WTC11 (cell line): ENCODE data around the gene REEP1. TPM values are rescaled to one million over a fixed set of nuclear protein-coding genes. Genes with fewer than 3 reads are reported as not detected.

Experiments used
- ATAC-seq: fragments of 200-7000 bp; cut with Tn5 transposase; 2 replicates; pipeline ENCODE4 v1.10.0; 2021; ENCODE audit warnings: mild to moderate bottlenecking, moderate library complexity
- CTCF ChIA-PET: fragments of 300-600 bp; sonication (Branson Sonifier 250); formaldehyde crosslinking; loops from one replicate; lab custom pipeline; 2021; ENCODE audit warnings: antibody characterized with exemption; lab: Charles Lee
- POLR2A ChIA-PET: fragments of 350-600 bp; sonication (Branson Sonifier 250); formaldehyde crosslinking; loops from one replicate; lab custom pipeline; 2021; ENCODE audit warnings: antibody characterized with exemption; lab: Charles Lee
- DNase-seq: peaks from one replicate; pipeline ENCODE4 v3.0.0; 2021; ENCODE audit warnings: low spot score
- H3K27ac Mint-ChIP-seq: 2 replicates; pipeline ENCODE4 v1.8.0; 2021; ENCODE audit warnings: mixed read lengths
- H3K27me3 Mint-ChIP-seq: 2 replicates; pipeline ENCODE4 v1.8.0; 2021; ENCODE audit warnings: low read depth, mild to moderate bottlenecking, moderate library complexity, mixed read lengths
- H3K36me3 Mint-ChIP-seq: 2 replicates; pipeline ENCODE4 v1.8.0; 2021; ENCODE audit warnings: mixed read lengths
- H3K4me1 Mint-ChIP-seq: 2 replicates; pipeline ENCODE4 v1.8.0; 2022; ENCODE audit warnings: mixed read lengths
- H3K4me3 Mint-ChIP-seq: 2 replicates; pipeline ENCODE4 v1.8.0; 2021; ENCODE audit warnings: mild to moderate bottlenecking, moderate library complexity, mixed read lengths
- H3K9me3 Mint-ChIP-seq: 2 replicates; pipeline ENCODE4 v1.8.0; 2021; ENCODE audit warnings: mixed read lengths
- ATF2 ChIP-seq: sonication (generic); formaldehyde crosslinking; IDR thresholded peaks from 2 replicates; pipeline ENCODE4 v1.8.1; 2022; ENCODE audit warnings: low read depth, missing genetic modification reagents, borderline replicate concordance
- CBFB ChIP-seq: sonication (generic); formaldehyde crosslinking; IDR thresholded peaks from 2 replicates; pipeline ENCODE4 v1.8.1; 2022; ENCODE audit warnings: mild to moderate bottlenecking, low read depth, missing genetic modification reagents
- JAZF1 ChIP-seq: fragments of 250-450 bp; sonication (Bioruptor Pico); IDR thresholded peaks from 2 replicates; pipeline ENCODE4 v1.9.0; 2021; ENCODE audit warnings: moderate library complexity, mild to moderate bottlenecking, inconsistent platforms
- MYBL2 ChIP-seq: sonication (generic); formaldehyde crosslinking; IDR thresholded peaks from 2 replicates; pipeline ENCODE4 v1.8.1; 2023; ENCODE audit warnings: mild to moderate bottlenecking, moderate library complexity, missing genetic modification reagents
- NFE2L1 ChIP-seq: sonication (generic); formaldehyde crosslinking; IDR thresholded peaks from 2 replicates; pipeline ENCODE4 v1.8.1; 2023; ENCODE audit warnings: missing genetic modification reagents
- NFYB ChIP-seq: sonication (generic); formaldehyde crosslinking; conservative IDR thresholded peaks from 2 replicates; pipeline ENCODE4 v1.8.0; 2022; ENCODE audit warnings: low read depth, missing genetic modification reagents
- RELA ChIP-seq: sonication (generic); formaldehyde crosslinking; IDR thresholded peaks from 2 replicates; pipeline ENCODE4 v1.8.1; 2022; ENCODE audit warnings: missing genetic modification reagents, mild to moderate bottlenecking, borderline replicate concordance
- SMAD4 ChIP-seq: sonication (generic); formaldehyde crosslinking; IDR thresholded peaks from 2 replicates; pipeline ENCODE4 v1.8.0; 2022; ENCODE audit warnings: mild to moderate bottlenecking, missing genetic modification reagents
- SP1 ChIP-seq: sonication (generic); formaldehyde crosslinking; conservative IDR thresholded peaks from 2 replicates; pipeline ENCODE4 v1.8.1; 2022; ENCODE audit warnings: missing genetic modification reagents
- total RNA-seq: library from RNA; stranded (reverse); gene quantifications from 3 replicates; pipeline ENCODE4 v1.2.3, GENCODE V29; 2021
- TF ChIP-seq, protein P1 (sequence below): sonication (generic); formaldehyde crosslinking; IDR thresholded peaks from 2 replicates; pipeline ENCODE4 v1.8.1; 2022; ENCODE audit warnings: missing genetic modification reagents, borderline replicate concordance
- TF ChIP-seq, protein P2 (sequence below): sonication (generic); formaldehyde crosslinking; IDR thresholded peaks from 2 replicates; pipeline ENCODE4 v1.8.1; 2023; ENCODE audit warnings: mild to moderate bottlenecking, missing genetic modification reagents, moderate library complexity
- TF ChIP-seq, protein P3 (sequence below): sonication (generic); formaldehyde crosslinking; IDR thresholded peaks from 2 replicates; pipeline ENCODE4 v1.8.0; 2022; ENCODE audit warnings: mild to moderate bottlenecking, missing genetic modification reagents
- TF ChIP-seq, protein P4 (sequence below): fragments of 200-600 bp; IDR thresholded peaks from 2 replicates; pipeline ENCODE4 v1.8.0; 2022; ENCODE audit warnings: antibody characterized with exemption
- TF ChIP-seq, protein P5 (sequence below): fragments of 250-450 bp; sonication (Bioruptor Pico); IDR thresholded peaks from 2 replicates; pipeline ENCODE4 v1.9.0; 2021; ENCODE audit warnings: moderate library complexity, mild to moderate bottlenecking, inconsistent platforms, borderline replicate concordance

REEP1 gene
- total RNA-seq, 1 experiment from 2014 or later, result 1.9 TPM

DNA sequence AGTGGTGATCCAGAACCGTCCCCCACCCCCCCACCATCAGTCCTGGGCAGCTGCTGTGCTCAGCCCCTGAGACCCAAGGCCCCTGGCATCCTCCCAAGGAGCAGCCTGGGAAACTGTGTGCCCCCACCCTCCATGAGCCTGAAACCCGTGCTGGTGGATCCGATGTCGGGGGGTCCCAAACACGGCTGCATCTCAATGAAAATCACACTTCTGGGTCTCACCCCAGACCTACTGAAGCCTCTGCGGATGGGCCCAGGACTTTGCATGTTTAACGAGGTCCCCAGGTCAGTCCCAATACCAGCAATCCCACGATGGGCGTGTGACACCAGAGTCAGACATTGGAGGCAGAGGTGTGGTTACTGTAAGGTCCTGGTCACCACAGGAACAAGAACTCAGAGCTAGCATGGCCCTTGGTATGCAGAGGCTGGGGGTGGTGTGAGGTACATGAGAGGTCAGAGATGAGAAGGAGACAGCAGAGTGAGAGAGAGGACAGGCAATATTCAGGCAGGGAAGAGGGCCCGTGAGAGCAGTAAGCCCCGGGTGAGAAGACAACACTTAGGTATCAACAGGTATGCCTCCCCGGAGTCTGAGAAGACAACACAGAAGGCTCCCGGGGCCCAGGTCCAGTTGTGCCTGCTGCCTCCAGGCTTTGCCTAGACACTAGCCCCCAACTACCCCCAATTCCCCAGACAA, 105.6 kb downstream of the REEP1 start:
- H3K36me3 Mint-ChIP-seq, result no peaks in the 10 kb centered on the region
- no peak overlapping the region for H3K27ac Mint-ChIP-seq
- ATAC-seq, result no peak
- no peaks in the 10 kb centered on the region for H3K9me3 Mint-ChIP-seq
- ChIA-PET POLR2A (no interaction called here), CTCF (interaction anchor here (0.8 kb wide), 1 partner anchor 11 kb away, joined by 3 read pairs; no protein-coding TSS in a partner anchor)
- H3K27me3 Mint-ChIP-seq, result no peaks in the 10 kb centered on the region
- no peak overlapping the region for H3K4me3 Mint-ChIP-seq
- peaks cover 9% of the 10 kb centered on the region for H3K4me1 Mint-ChIP-seq
- TF ChIP-seq RELA (CRISPR knock-in tag) (no peak), SP1 (CRISPR knock-in tag) (no peak), ATF2 (no peak), NFYB (CRISPR knock-in tag) (no peak), MYBL2 (CRISPR knock-in tag) (no peak)
- TF ChIP-seq, protein P1, sequence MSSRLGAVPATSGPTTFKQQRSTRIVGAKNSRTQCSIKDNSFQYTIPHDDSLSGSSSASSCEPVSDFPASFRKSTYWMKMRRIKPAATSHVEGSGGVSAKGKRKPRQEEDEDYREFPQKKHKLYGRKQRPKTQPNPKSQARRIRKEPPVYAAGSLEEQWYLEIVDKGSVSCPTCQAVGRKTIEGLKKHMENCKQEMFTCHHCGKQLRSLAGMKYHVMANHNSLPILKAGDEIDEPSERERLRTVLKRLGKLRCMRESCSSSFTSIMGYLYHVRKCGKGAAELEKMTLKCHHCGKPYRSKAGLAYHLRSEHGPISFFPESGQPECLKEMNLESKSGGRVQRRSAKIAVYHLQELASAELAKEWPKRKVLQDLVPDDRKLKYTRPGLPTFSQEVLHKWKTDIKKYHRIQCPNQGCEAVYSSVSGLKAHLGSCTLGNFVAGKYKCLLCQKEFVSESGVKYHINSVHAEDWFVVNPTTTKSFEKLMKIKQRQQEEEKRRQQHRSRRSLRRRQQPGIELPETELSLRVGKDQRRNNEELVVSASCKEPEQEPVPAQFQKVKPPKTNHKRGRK (CRISPR knock-in tag), result no peak
- TF ChIP-seq, protein P2, sequence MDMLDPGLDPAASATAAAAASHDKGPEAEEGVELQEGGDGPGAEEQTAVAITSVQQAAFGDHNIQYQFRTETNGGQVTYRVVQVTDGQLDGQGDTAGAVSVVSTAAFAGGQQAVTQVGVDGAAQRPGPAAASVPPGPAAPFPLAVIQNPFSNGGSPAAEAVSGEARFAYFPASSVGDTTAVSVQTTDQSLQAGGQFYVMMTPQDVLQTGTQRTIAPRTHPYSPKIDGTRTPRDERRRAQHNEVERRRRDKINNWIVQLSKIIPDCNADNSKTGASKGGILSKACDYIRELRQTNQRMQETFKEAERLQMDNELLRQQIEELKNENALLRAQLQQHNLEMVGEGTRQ (CRISPR knock-in tag), result no peak
- no peak for DNase-seq

DNA sequence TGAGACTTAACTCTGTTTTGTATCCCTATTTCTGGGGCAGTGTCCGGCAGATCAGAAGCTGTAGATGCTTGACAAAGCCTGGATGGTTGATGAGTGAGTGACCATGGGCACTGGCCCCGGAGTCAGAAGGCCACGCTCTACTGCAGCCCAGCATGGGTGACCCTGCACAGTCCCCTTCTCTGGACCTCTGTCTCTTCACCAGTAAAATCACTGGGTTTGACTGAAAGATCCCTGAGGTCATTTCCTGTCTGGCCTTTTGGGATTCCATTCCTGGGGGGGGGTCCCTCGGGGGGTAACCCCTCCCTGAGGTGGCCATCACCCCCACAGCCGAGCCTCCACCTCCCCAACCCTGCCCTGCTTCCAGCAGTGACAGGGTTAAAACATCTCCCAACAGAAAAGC, 106.5 kb downstream of the REEP1 start:
- no peak overlapping the region for H3K27ac Mint-ChIP-seq
- H3K4me1 Mint-ChIP-seq, result peaks cover 9% of the 10 kb centered on the region
- ChIA-PET POLR2A (no interaction called here), CTCF (interaction anchor here (2.0 kb wide), 1 partner anchor 142 kb away, joined by 8 read pairs; no protein-coding TSS in a partner anchor)
- ATAC-seq, result no peak
- no peak overlapping the region for H3K4me3 Mint-ChIP-seq
- no peaks in the 10 kb centered on the region for H3K27me3 Mint-ChIP-seq
- no peak for DNase-seq
- H3K9me3 Mint-ChIP-seq, result no peaks in the 10 kb centered on the region
- no peaks in the 10 kb centered on the region for H3K36me3 Mint-ChIP-seq
- TF ChIP-seq, protein P3, sequence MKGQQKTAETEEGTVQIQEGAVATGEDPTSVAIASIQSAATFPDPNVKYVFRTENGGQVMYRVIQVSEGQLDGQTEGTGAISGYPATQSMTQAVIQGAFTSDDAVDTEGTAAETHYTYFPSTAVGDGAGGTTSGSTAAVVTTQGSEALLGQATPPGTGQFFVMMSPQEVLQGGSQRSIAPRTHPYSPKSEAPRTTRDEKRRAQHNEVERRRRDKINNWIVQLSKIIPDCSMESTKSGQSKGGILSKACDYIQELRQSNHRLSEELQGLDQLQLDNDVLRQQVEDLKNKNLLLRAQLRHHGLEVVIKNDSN (CRISPR knock-in tag), result no peak
- TF ChIP-seq CBFB (CRISPR knock-in tag), result no peak
- TF ChIP-seq, protein P4, sequence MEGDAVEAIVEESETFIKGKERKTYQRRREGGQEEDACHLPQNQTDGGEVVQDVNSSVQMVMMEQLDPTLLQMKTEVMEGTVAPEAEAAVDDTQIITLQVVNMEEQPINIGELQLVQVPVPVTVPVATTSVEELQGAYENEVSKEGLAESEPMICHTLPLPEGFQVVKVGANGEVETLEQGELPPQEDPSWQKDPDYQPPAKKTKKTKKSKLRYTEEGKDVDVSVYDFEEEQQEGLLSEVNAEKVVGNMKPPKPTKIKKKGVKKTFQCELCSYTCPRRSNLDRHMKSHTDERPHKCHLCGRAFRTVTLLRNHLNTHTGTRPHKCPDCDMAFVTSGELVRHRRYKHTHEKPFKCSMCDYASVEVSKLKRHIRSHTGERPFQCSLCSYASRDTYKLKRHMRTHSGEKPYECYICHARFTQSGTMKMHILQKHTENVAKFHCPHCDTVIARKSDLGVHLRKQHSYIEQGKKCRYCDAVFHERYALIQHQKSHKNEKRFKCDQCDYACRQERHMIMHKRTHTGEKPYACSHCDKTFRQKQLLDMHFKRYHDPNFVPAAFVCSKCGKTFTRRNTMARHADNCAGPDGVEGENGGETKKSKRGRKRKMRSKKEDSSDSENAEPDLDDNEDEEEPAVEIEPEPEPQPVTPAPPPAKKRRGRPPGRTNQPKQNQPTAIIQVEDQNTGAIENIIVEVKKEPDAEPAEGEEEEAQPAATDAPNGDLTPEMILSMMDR, result no peak
- no peak for TF ChIP-seq SMAD4 (CRISPR knock-in tag)
- TF ChIP-seq, protein P2 (CRISPR knock-in tag), result no peak
- TF ChIP-seq JAZF1 (CRISPR knock-in tag), result no peak
- TF ChIP-seq, protein P5, sequence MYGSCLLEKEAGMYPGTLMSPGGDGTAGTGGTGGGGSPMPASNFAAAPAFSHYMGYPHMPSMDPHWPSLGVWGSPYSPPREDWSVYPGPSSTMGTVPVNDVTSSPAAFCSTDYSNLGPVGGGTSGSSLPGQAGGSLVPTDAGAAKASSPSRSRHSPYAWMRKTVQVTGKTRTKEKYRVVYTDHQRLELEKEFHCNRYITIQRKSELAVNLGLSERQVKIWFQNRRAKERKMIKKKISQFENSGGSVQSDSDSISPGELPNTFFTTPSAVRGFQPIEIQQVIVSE (CRISPR knock-in tag), result no peak
- TF ChIP-seq NFE2L1 (CRISPR knock-in tag), result no peak
